OCI-LY1 (cell line): ENCODE data around the gene LTB4R.

Experiments used
- H2AFZ ChIP-seq: fragments of 200-600 bp; sonication (generic), shearing (Covaris generic); 2 replicates; pipeline ENCODE4 v1.6.0; 2014; ENCODE audit warnings: antibody characterized with exemption, mild to moderate bottlenecking, low read length
- H3F3A ChIP-seq: fragments of 200-600 bp; sonication (generic), shearing (Covaris generic); 2 replicates; pipeline ENCODE4 v1.6.0; 2014; ENCODE audit warnings: mild to moderate bottlenecking, antibody characterized with exemption, low read length, moderate library complexity; ENCODE audit not compliant: insufficient read depth
- H3K27ac ChIP-seq: fragments of 200-600 bp; sonication (generic); 2 replicates; pipeline ENCODE4 v1.5.1; 2014; ENCODE audit warnings: low read length, mixed run types, mild to moderate bottlenecking, low read depth; ENCODE audit not compliant: poor library complexity, severe bottlenecking
- H3K27me3 ChIP-seq: fragments of 200-600 bp; sonication (generic); 2 replicates; pipeline ENCODE4 v1.6.0; 2014; ENCODE audit warnings: antibody characterized with exemption, mild to moderate bottlenecking, low read length, moderate library complexity; ENCODE audit not compliant: insufficient read depth
- H3K36me3 ChIP-seq: fragments of 200-600 bp; sonication (generic); 2 replicates; pipeline ENCODE4 v1.6.1; 2014; ENCODE audit warnings: mild to moderate bottlenecking, antibody characterized with exemption, low read length, moderate library complexity, mixed read lengths; ENCODE audit not compliant: insufficient read depth
- H3K4me1 ChIP-seq: fragments of 200-600 bp; sonication (generic); 2 replicates; pipeline ENCODE4 v1.5.1; 2014; ENCODE audit warnings: mild to moderate bottlenecking, low read length, moderate library complexity; ENCODE audit not compliant: insufficient read depth, severe bottlenecking
- H3K4me2 ChIP-seq: fragments of 200-600 bp; sonication (generic), shearing (Covaris generic); 2 replicates; pipeline ENCODE4 v1.6.1; 2014; ENCODE audit warnings: low read length
- H3K4me3 ChIP-seq: fragments of 200-600 bp; sonication (generic); 2 replicates; pipeline ENCODE4 v1.5.1; 2014; ENCODE audit warnings: low read length, low read depth, mild to moderate bottlenecking, mixed read lengths; ENCODE audit not compliant: poor library complexity, severe bottlenecking
- H3K79me2 ChIP-seq: fragments of 200-600 bp; shearing (Covaris generic); 2 replicates; pipeline ENCODE4 v1.6.1; 2016; ENCODE audit warnings: mixed run types, low read length, mixed read lengths; ENCODE audit not compliant: insufficient read depth
- H3K9ac ChIP-seq: fragments of 200-600 bp; sonication (generic), shearing (Covaris generic); 2 replicates; pipeline ENCODE4 v1.6.1; 2014; ENCODE audit warnings: mild to moderate bottlenecking, low read length, mixed read lengths
- H3K9me2 ChIP-seq: fragments of 200-600 bp; sonication (generic), shearing (Covaris generic); 2 replicates; pipeline ENCODE4 v1.6.1; 2014; ENCODE audit warnings: low read depth, mild to moderate bottlenecking, low read length, mixed read lengths
- H3K9me3 ChIP-seq: fragments of 200-600 bp; shearing (Covaris generic); 2 replicates; pipeline ENCODE4 v1.6.1; 2014; ENCODE audit warnings: low read length, mixed read lengths
- H4K20me1 ChIP-seq: fragments of 200-600 bp; sonication (generic), shearing (Covaris generic); 2 replicates; pipeline ENCODE4 v1.6.0; 2016; ENCODE audit warnings: mild to moderate bottlenecking, low read length; ENCODE audit not compliant: insufficient read depth
- CTCF ChIP-seq: fragments of 200-600 bp; sonication (generic), shearing (Covaris generic); IDR thresholded peaks from 2 replicates; pipeline ENCODE4 v1.5.1; 2017; ENCODE audit warnings: mild to moderate bottlenecking, antibody characterized with exemption, low read length, moderate library complexity, mixed read lengths
- EZH2 ChIP-seq: fragments of 200-600 bp; sonication (generic), shearing (Covaris generic); IDR thresholded peaks from 2 replicates; pipeline ENCODE4 v1.8.0; 2017; ENCODE audit warnings: borderline replicate concordance, mixed run types, mild to moderate bottlenecking, antibody characterized with exemption, low read length, moderate library complexity, mixed read lengths

Gene LTB4R

GRCh38 chr14:24263848-24264247 lies 47.5 kb upstream of the LTB4R start:
- Histone ChIP-seq H3F3A (no peaks in the 10 kb centered on the region), H3K9me2 (no peaks in the 10 kb centered on the region), H3K4me1 (no peaks in the 10 kb centered on the region), H3K27ac (no peak overlapping the region), H4K20me1 (no peaks in the 10 kb centered on the region), H3K4me3 (no peak overlapping the region), H3K4me2 (no peak overlapping the region), H3K79me2 (no peaks in the 10 kb centered on the region), H3K36me3 (0 out of 2 replicates have a peak, but pooled peaks cover 3% of the 10 kb centered on the region), H2AFZ (no peak overlapping the region), H3K9ac (no peak overlapping the region), H3K9me3 (no peaks in the 10 kb centered on the region), H3K27me3 (no peaks in the 10 kb centered on the region)
- no peak for TF ChIP-seq EZH2
- TF ChIP-seq CTCF: no peak

- no peak overlapping the region for H3K4me2 ChIP-seq
- TF ChIP-seq CTCF (no peak), EZH2 (no peak)
- no peaks in the 10 kb centered on the region for H3K4me1 ChIP-seq
- no peaks in the 10 kb centered on the region for H3F3A ChIP-seq
- H3K9me2 ChIP-seq: no peaks in the 10 kb centered on the region
- H3K27ac ChIP-seq: no peak overlapping the region
- no peaks in the 10 kb centered on the region for H3K9me3 ChIP-seq
- 0 out of 2 replicates have a peak, but pooled peaks cover 3% of the 10 kb centered on the region for H3K36me3 ChIP-seq
- H3K4me3 ChIP-seq: no peak overlapping the region
- H4K20me1 ChIP-seq: no peaks in the 10 kb centered on the region
- H3K27me3 ChIP-seq: no peaks in the 10 kb centered on the region
- H3K9ac ChIP-seq: no peak overlapping the region
- no peaks in the 10 kb centered on the region for H3K79me2 ChIP-seq
- no peak overlapping the region for H2AFZ ChIP-seq
Measured at GRCh38 chr14:24264298-24264697, 47.0 kb upstream of the LTB4R start.

DNA sequence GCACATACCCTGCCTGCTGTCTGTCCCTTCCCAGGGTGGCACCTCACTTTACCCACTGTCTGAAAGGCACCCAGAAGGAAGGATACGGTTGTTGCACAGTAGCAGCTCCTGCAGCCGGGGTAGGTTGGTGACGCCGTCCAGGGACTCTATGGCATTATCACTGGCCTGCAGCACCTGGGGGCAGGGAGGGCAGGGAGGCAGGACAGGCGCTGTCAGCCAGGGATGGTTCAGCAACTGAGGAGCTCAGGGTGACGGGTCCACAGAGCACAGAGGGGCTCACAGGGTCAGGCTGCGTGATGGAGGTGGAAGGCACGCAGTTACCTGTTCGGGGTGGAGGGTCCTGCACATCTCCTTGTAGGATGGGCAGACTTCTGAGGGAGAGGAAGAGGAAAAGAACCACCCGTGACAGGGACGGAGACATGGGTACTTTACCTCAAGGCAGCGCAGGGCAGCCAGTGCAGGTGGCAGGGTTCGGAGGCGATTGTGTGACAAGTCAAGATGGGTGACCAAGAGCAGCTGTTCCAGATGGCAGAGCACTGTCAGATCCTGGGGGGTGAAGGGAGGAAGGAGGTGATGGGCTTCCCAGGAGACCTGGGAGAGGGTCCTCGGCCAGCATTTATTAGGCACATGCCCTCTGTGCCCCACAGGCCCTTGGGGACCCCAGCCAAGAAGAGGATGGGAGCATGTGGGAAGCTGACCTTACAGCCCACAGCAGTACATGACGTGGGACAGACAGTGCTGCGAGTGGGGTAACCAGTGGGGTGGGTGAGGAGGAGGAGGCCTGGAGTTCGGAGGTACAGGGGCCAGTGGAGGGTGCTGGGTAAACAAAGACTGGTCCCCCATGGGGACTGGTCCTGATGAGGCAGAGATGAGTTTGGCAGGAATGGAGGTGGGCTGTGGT lies 44.7 kb upstream of the LTB4R start:
- no peaks in the 10 kb centered on the region for H3K9me2 ChIP-seq
- H3K27me3 ChIP-seq: no peaks in the 10 kb centered on the region
- H3F3A ChIP-seq: no peaks in the 10 kb centered on the region
- TF ChIP-seq CTCF: no peak
- TF ChIP-seq EZH2: no peak
- no peak overlapping the region for H3K4me3 ChIP-seq
- H4K20me1 ChIP-seq: no peaks in the 10 kb centered on the region
- H3K27ac ChIP-seq: no peak overlapping the region
- no peaks in the 10 kb centered on the region for H3K79me2 ChIP-seq
- H3K36me3 ChIP-seq: 0 out of 2 replicates have a peak, but pooled peaks cover 3% of the 10 kb centered on the region
- no peaks in the 10 kb centered on the region for H3K9me3 ChIP-seq
- no peak overlapping the region for H3K9ac ChIP-seq
- H3K4me1 ChIP-seq: peaks cover 9% of the 10 kb centered on the region
- H3K4me2 ChIP-seq: no peak overlapping the region
- H2AFZ ChIP-seq: no peak overlapping the region
